Right lobe of liver (tissue), 4 donors: ENCODE results near the gene PALB2.

Experiments
- POLR2A ChIP-seq: fragments of 450-650 bp; IDR thresholded peaks from one replicate; pipeline ENCODE4 v1.6.1; 2017; ENCODE audit warnings: antibody characterized with exemption, mild to moderate bottlenecking
- TF ChIP-seq, protein P1 (sequence below), 4 donors: fragments of 200-600 bp in 3 of 4; fragments of 450-650 bp in 1 of 4; IDR thresholded peaks; one replicate each; pipeline versions ENCODE4 v1.5.1 to v1.8.0; 2016 to 2022; ENCODE audit warnings: antibody characterized with exemption in 4 of 4, mild to moderate bottlenecking in 2 of 4
- donor health status: DM: no; HTN: no; CAD: no.
- donor health status: DM: no; HTN: no; CAD: no.
- donor health status: DM: no; HTN: yes; CAD: no.

DNA sequence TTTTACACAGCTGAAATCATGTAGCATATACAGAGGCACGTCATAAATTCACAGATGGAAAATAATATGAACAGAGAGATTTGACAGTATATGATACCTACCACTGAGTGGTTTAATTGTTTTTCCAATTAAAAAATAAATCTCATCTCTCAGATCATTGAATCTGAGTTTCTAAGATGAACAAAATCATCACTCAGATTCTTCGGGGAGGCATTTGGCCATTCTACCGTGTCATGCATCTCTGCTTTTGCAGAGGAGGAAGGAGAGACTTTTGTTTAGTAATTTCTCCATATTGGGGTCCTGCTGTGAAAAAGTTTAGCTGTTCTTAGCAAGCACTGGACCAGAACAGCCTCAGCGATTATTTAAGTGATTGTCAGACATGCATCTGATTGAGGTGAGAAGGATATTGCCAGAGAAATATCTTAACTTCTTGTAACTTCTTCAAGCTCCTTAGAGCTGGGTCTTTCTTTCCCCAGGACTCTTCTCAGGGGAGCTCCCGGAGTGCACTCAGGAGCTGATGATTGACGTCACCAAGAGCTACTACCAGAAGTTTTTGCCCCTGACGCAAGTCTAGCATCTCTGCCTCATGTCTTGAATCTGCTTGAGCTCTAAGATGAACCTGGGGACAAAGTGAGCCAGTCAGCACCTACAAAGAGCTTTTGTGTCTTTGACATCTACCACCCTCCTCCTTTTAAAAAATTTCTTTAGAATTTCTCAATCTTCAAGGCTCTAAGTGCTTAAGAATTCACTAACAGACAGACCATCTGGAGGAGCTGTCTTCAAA, 25.7 kb upstream of the PALB2 start:
- TF ChIP-seq, protein P1, sequence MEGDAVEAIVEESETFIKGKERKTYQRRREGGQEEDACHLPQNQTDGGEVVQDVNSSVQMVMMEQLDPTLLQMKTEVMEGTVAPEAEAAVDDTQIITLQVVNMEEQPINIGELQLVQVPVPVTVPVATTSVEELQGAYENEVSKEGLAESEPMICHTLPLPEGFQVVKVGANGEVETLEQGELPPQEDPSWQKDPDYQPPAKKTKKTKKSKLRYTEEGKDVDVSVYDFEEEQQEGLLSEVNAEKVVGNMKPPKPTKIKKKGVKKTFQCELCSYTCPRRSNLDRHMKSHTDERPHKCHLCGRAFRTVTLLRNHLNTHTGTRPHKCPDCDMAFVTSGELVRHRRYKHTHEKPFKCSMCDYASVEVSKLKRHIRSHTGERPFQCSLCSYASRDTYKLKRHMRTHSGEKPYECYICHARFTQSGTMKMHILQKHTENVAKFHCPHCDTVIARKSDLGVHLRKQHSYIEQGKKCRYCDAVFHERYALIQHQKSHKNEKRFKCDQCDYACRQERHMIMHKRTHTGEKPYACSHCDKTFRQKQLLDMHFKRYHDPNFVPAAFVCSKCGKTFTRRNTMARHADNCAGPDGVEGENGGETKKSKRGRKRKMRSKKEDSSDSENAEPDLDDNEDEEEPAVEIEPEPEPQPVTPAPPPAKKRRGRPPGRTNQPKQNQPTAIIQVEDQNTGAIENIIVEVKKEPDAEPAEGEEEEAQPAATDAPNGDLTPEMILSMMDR (IDR thresholded peaks at IDR 0.05) = no peak
- TF ChIP-seq POLR2A = no peak
